Fibroblast of lung (primary cell): ENCODE measurements around the gene NECTIN2. TPM values are rescaled to one million over a fixed set of nuclear protein-coding genes. Genes with fewer than 3 reads are reported as not detected.

Experiments
- DNase-seq, 2 donors: peaks; one replicate each; pipeline versions ENCODE4 v3.0.0 to v3.0.0-alpha.2; 2010; ENCODE audit warnings: low read depth in 2 of 2
- H2AFZ ChIP-seq: 2 replicates; pipeline ENCODE4 v1.5.1; 2012; ENCODE audit warnings: low read length, control low read depth, inconsistent platforms
- H3K27ac ChIP-seq: 2 replicates; pipeline ENCODE4 v1.5.1; 2011; ENCODE audit warnings: low read length, control low read depth; ENCODE audit not compliant: insufficient read depth
- H3K27me3 ChIP-seq: 2 replicates; pipeline ENCODE4 v1.5.1; 2011; ENCODE audit warnings: mild to moderate bottlenecking, low read length; ENCODE audit not compliant: control insufficient read depth, insufficient read depth
- H3K36me3 ChIP-seq: 2 replicates; pipeline ENCODE4 v1.5.1; 2011; ENCODE audit warnings: low read length; ENCODE audit not compliant: control insufficient read depth, insufficient read depth
- H3K4me1 ChIP-seq: 2 replicates; pipeline ENCODE4 v1.5.1; 2011; ENCODE audit warnings: low read length; ENCODE audit not compliant: control insufficient read depth, insufficient read depth; ENCODE audit errors: extremely low read depth
- H3K4me2 ChIP-seq: 2 replicates; pipeline ENCODE4 v1.5.1; 2011; ENCODE audit warnings: low read length, control low read depth; ENCODE audit not compliant: insufficient read depth; ENCODE audit errors: extremely low read depth
- H3K4me3 ChIP-seq, 4 experiments: fragments of 200-600 bp in 1 of 4; sonication (generic) in 1 of 4; replicated peaks in 1 of 4; 2 replicates each; pipeline ENCODE4 v1.5.1; 2011 to 2016; ENCODE audit warnings: low read length in 4 of 4, low read depth in 3 of 4, mild to moderate bottlenecking in 3 of 4, control low read depth in 2 of 4, inconsistent platforms in 1 of 4, mixed read lengths in 1 of 4; ENCODE audit not compliant: insufficient read depth in 1 of 4; ENCODE audit errors: control extremely low read depth in 1 of 4
- H3K79me2 ChIP-seq: 2 replicates; pipeline ENCODE4 v1.5.1; 2012; ENCODE audit warnings: mild to moderate bottlenecking, low read length, inconsistent platforms; ENCODE audit not compliant: control insufficient read depth, insufficient read depth
- H3K9ac ChIP-seq: 2 replicates; pipeline ENCODE4 v1.5.1; 2011; ENCODE audit warnings: mild to moderate bottlenecking, low read length, control low read depth; ENCODE audit not compliant: insufficient read depth
- H3K9me3 ChIP-seq: 2 replicates; pipeline ENCODE4 v1.5.1; 2012; ENCODE audit warnings: low read depth, low read length; ENCODE audit not compliant: control insufficient read depth, insufficient read depth
- H4K20me1 ChIP-seq: 2 replicates; pipeline ENCODE4 v1.5.1; 2011; ENCODE audit warnings: low read length; ENCODE audit not compliant: control insufficient read depth, insufficient read depth; ENCODE audit errors: extremely low read depth
- EZH2 ChIP-seq: IDR thresholded peaks from 2 replicates; pipeline ENCODE4 v1.5.1; 2012; ENCODE audit warnings: low read length, control low read depth, mild to moderate bottlenecking; ENCODE audit errors: missing control alignments
- polyA plus RNA-seq, 2 donors: library from polyadenylated mRNA; depleted of rRNA in 1 of 2; stranded (reverse) in 1 of 2; unstranded in 1 of 2; fragments of >200 nt; gene quantifications; 2 replicates each; pipeline ENCODE4 v1.2.1, GENCODE V29; 2011 to 2012; ENCODE audit warnings: missing spikeins in 1 of 2
- total RNA-seq: library from RNA; depleted of rRNA; stranded (reverse); fragments of >200 nt; gene quantifications from 2 replicates; pipeline ENCODE4 v1.2.1, GENCODE V29; 2014
- TF ChIP-seq, protein P1 (sequence below), 2 donors: IDR thresholded peaks in 1 of 2; conservative IDR thresholded peaks in 1 of 2; 1 replicate in 1 of 2; 2 replicates in 1 of 2; pipeline ENCODE4 v1.5.1; 2011 to 2012; ENCODE audit warnings: low read length in 2 of 2, control low read depth in 1 of 2, inconsistent platforms in 1 of 2, low read depth in 1 of 2, mild to moderate bottlenecking in 1 of 2

Gene NECTIN2
- total and polyA plus RNA-seq, 2 donors (not counting 1 experiment from before 2014, with no cell fraction given), result 70.7 to 77.4 TPM

DNA sequence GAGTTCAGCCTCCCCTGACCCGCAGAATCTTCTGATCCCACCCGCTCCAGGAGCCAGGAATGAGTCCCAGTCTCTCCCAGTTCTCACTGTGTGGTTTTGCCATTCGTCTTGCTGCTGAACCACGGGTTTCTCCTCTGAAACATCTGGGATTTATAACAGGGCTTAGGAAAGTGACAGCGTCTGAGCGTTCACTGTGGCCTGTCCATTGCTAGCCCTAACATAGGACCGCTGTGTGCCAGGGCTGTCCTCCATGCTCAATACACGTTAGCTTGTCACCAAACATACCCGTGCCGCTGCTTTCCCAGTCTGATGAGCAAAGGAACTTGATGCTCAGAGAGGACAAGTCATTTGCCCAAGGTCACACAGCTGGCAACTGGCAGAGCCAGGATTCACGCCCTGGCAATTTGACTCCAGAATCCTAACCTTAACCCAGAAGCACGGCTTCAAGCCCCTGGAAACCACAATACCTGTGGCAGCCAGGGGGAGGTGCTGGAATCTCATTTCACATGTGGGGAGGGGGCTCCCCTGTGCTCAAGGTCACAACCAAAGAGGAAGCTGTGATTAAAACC lies 58.4 kb downstream of the NECTIN2 start:
- no peak for TF ChIP-seq EZH2
- TF ChIP-seq, protein P1, sequence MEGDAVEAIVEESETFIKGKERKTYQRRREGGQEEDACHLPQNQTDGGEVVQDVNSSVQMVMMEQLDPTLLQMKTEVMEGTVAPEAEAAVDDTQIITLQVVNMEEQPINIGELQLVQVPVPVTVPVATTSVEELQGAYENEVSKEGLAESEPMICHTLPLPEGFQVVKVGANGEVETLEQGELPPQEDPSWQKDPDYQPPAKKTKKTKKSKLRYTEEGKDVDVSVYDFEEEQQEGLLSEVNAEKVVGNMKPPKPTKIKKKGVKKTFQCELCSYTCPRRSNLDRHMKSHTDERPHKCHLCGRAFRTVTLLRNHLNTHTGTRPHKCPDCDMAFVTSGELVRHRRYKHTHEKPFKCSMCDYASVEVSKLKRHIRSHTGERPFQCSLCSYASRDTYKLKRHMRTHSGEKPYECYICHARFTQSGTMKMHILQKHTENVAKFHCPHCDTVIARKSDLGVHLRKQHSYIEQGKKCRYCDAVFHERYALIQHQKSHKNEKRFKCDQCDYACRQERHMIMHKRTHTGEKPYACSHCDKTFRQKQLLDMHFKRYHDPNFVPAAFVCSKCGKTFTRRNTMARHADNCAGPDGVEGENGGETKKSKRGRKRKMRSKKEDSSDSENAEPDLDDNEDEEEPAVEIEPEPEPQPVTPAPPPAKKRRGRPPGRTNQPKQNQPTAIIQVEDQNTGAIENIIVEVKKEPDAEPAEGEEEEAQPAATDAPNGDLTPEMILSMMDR (conservative IDR thresholded peaks at IDR 0.05 in 1 of 2, IDR thresholded peaks at IDR 0.05 in 1 of 2; ENCODE audit: low read depth in 1 of 2, low read length in 2 of 2), result peak in 1 of 2 donors; percentile 3
- Histone ChIP-seq H3K9ac (no peak overlapping the region), H3K27me3 (peaks cover 9% of the 10 kb centered on the region), H3K4me3 (no peak overlapping the region), H3K27ac (no peak overlapping the region), H3K9me3 (no peaks in the 10 kb centered on the region), H3K79me2 (no peaks in the 10 kb centered on the region), H3K4me2 (no peak overlapping the region), H3K36me3 (peaks cover 8% of the 10 kb centered on the region), H4K20me1 (no peaks in the 10 kb centered on the region), H2AFZ (no peak overlapping the region), H3K4me1 (no peaks in the 10 kb centered on the region)
- DNase-seq, result no peak

DNA sequence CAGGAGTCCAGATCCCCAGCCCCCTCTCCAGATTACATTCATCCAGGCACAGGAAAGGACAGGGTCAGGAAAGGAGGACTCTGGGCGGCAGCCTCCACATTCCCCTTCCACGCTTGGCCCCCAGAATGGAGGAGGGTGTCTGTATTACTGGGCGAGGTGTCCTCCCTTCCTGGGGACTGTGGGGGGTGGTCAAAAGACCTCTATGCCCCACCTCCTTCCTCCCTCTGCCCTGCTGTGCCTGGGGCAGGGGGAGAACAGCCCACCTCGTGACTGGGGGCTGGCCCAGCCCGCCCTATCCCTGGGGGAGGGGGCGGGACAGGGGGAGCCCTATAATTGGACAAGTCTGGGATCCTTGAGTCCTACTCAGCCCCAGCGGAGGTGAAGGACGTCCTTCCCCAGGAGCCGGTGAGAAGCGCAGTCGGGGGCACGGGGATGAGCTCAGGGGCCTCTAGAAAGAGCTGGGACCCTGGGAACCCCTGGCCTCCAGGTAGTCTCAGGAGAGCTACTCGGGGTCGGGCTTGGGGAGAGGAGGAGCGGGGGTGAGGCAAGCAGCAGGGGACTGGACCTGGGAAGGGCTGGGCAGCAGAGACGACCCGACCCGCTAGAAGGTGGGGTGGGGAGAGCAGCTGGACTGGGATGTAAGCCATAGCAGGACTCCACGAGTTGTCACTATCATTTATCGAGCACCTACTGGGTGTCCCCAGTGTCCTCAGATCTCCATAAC lies 59.5 kb downstream of the NECTIN2 start, which contains the start of gene APOE:
APOE (plus strand) TSS at position 360 of the 724 bp plus-strand sequence. CDS start 829 bp downstream, outside the sequence.
- DNase-seq, result peak in 1 of 2 donors; percentile 47
- peak within 1 kb of the TSS; percentile 39 for H2AFZ ChIP-seq
- no peaks in the 10 kb centered on the region for H4K20me1 ChIP-seq
- H3K36me3 ChIP-seq, result peaks cover 4% of the 10 kb centered on the region
- no peaks in the 10 kb centered on the region for H3K4me1 ChIP-seq
- TF ChIP-seq, protein P1 (conservative IDR thresholded peaks at IDR 0.05 in 1 of 2, IDR thresholded peaks at IDR 0.05 in 1 of 2; ENCODE audit: low read depth in 1 of 2, low read length in 2 of 2), result no peak
- peak; percentile 83 for TF ChIP-seq EZH2
- H3K4me3 ChIP-seq, result peak within 1 kb of the TSS in 2 of 4 experiments; percentile 53 to 85
- H3K79me2 ChIP-seq, result no peaks in the 10 kb centered on the region
- H3K27me3 ChIP-seq, result peaks cover 9% of the 10 kb centered on the region
- peak within 1 kb of the TSS; percentile 2 for H3K9ac ChIP-seq
- no peaks in the 10 kb centered on the region for H3K9me3 ChIP-seq
- no peak within 1 kb of the TSS for H3K27ac ChIP-seq
- peak within 1 kb of the TSS; percentile 59 for H3K4me2 ChIP-seq

DNA sequence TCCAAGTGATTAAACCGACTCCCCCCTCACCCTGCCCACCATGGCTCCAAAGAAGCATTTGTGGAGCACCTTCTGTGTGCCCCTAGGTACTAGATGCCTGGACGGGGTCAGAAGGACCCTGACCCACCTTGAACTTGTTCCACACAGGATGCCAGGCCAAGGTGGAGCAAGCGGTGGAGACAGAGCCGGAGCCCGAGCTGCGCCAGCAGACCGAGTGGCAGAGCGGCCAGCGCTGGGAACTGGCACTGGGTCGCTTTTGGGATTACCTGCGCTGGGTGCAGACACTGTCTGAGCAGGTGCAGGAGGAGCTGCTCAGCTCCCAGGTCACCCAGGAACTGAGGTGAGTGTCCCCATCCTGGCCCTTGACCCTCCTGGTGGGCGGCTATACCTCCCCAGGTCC lies 61.5 kb downstream of the NECTIN2 start:
- Histone ChIP-seq H3K4me1 (peaks cover 6% of the 10 kb centered on the region), H3K79me2 (no peaks in the 10 kb centered on the region), H4K20me1 (no peaks in the 10 kb centered on the region), H3K36me3 (peaks cover 2% of the 10 kb centered on the region), H3K27me3 (peaks cover 9% of the 10 kb centered on the region), H3K9me3 (no peaks in the 10 kb centered on the region), H3K27ac (no peak overlapping the region), H2AFZ (no peak overlapping the region), H3K9ac (no peak overlapping the region), H3K4me2 (no peak overlapping the region), H3K4me3 (no peak overlapping the region)
- TF ChIP-seq, protein P1 (conservative IDR thresholded peaks at IDR 0.05 in 1 of 2, IDR thresholded peaks at IDR 0.05 in 1 of 2; ENCODE audit: low read depth in 1 of 2, low read length in 2 of 2), result no peak
- TF ChIP-seq EZH2, result no peak
- no peak for DNase-seq
